K562 (cell line): ENCODE measurements around the gene TUT1. TPM values are rescaled to one million over a fixed set of nuclear protein-coding genes. Genes with fewer than 3 reads are reported as not detected.
"Not testable (repeated sequence)": the region's sequence is repeated elsewhere in the genome, so short reads cannot be mapped to it uniquely, and the experiment has no call there.

ENCODE experiments used
- ATAC-seq: fragments of 200-7000 bp; cut with Tn5 transposase; 3 replicates; pipeline ENCODE4 v1.9.1; 2020; ENCODE audit warnings: moderate library complexity
- BruUV-seq: library from RNA; stranded (reverse); fragments of 400-500 nt; replicated peaks from 2 replicates; lab custom pipeline; 2021; lab: Mats Ljungman, UMichigan
- CTCF ChIA-PET: fragments of 300-600 bp; formaldehyde crosslinking; extraction: SDS; loops from one replicate; lab custom pipeline; 2021; ENCODE audit warnings: low intra/inter-chr PET ratio; lab: Yijun Ruan, JAX
- POLR2A ChIA-PET: fragments of 300-600, 350-650 bp; sonication (Branson Sonifier 250); formaldehyde crosslinking; extraction: SDS; loops from one replicate; lab custom pipeline; 2021; ENCODE audit warnings: antibody characterized with exemption, inconsistent platforms; lab: Yijun Ruan, JAX
- DNase-seq, 4 experiments: peaks; one replicate each; pipeline versions ENCODE4 v3.0.0 to v3.0.0-alpha.2; 2011 to 2018; ENCODE audit warnings: low spot score in 3 of 4, mixed read lengths in 3 of 4; ENCODE audit errors: extremely low read depth in 1 of 4
- FAIRE-seq: peaks from 2 replicates; lab custom pipeline; 2011; peaks lifted over from hg19 to GRCh38; lab: Jason Lieb, UNC
- H2AFZ ChIP-seq: 2 replicates; pipeline ENCODE4 v1.6.0; 2011; ENCODE audit warnings: low read depth, low read length, control low read depth, inconsistent platforms
- H3K27ac ChIP-seq: fragments of 200-600 bp; 3 replicates; pipeline ENCODE4 v1.8.0; 2011; ENCODE audit warnings: low read depth, mild to moderate bottlenecking, control low read depth, inconsistent platforms, low read length, moderate library complexity, mixed read lengths; ENCODE audit errors: extremely low read depth
- H3K27me3 ChIP-seq, 2 experiments: fragments of 300-600 bp in 1 of 2; 2 replicates in 1 of 2; 3 replicates in 1 of 2; pipeline versions ENCODE4 v1.6.0 to v1.8.0; 2011; ENCODE audit warnings: inconsistent platforms in 2 of 2, low read length in 2 of 2, mild to moderate bottlenecking in 1 of 2, mixed read lengths in 1 of 2, moderate library complexity in 1 of 2; ENCODE audit not compliant: control insufficient read depth in 2 of 2, insufficient read depth in 2 of 2
- H3K36me3 ChIP-seq: fragments of 300-600 bp; 3 replicates; pipeline ENCODE4 v1.8.0; 2011; ENCODE audit warnings: mild to moderate bottlenecking, low read length, inconsistent platforms; ENCODE audit not compliant: control insufficient read depth, insufficient read depth
- H3K4me1 ChIP-seq, 2 experiments: fragments of 200-600 bp in 1 of 2; replicated peaks in 1 of 2; 2 replicates in 1 of 2; 3 replicates in 1 of 2; pipeline versions ENCODE4 v1.5.1 to v1.8.0; 2011; ENCODE audit warnings: inconsistent platforms in 2 of 2, low read length in 2 of 2, mild to moderate bottlenecking in 1 of 2, mixed read lengths in 1 of 2, moderate library complexity in 1 of 2; ENCODE audit not compliant: control insufficient read depth in 2 of 2, insufficient read depth in 2 of 2
- H3K4me2 ChIP-seq: 2 replicates; pipeline ENCODE4 v1.6.1; 2011; ENCODE audit warnings: low read length, control low read depth, inconsistent platforms, mixed read lengths; ENCODE audit not compliant: insufficient read depth
- H3K4me3 ChIP-seq: fragments of 200-600 bp; sonication (generic), shearing (Covaris generic); 2 replicates; pipeline ENCODE4 v1.5.1; 2016; ENCODE audit warnings: control low read depth, inconsistent platforms
- H3K79me2 ChIP-seq: fragments of 200-600 bp; 3 replicates; pipeline ENCODE4 v1.8.0; 2011; ENCODE audit warnings: low read length, inconsistent platforms; ENCODE audit not compliant: control insufficient read depth, insufficient read depth
- H3K9ac ChIP-seq, 2 experiments: 2 replicates each; pipeline versions ENCODE4 v1.6.0 to v1.6.1; 2011; ENCODE audit warnings: low read depth in 2 of 2, low read length in 2 of 2, control low read depth in 1 of 2, inconsistent platforms in 1 of 2, mild to moderate bottlenecking in 1 of 2, mixed read lengths in 1 of 2; ENCODE audit not compliant: insufficient read depth in 1 of 2
- H3K9me1 ChIP-seq: one replicate; pipeline ENCODE4 v1.6.0; 2011; ENCODE audit warnings: inconsistent platforms, mild to moderate bottlenecking, low read length, moderate library complexity; ENCODE audit not compliant: control insufficient read depth, insufficient read depth
- H3K9me3 ChIP-seq: replicated peaks from 2 replicates; pipeline ENCODE4 v1.5.1; 2011; ENCODE audit warnings: low read depth, low read length, inconsistent platforms; ENCODE audit not compliant: control insufficient read depth, insufficient read depth
- H4K20me1 ChIP-seq: replicated peaks from 2 replicates; pipeline ENCODE4 v1.6.1; 2011; ENCODE audit warnings: low read length, inconsistent platforms, mixed read lengths; ENCODE audit not compliant: control insufficient read depth, insufficient read depth
- CBFB ChIP-seq: sonication (generic); formaldehyde crosslinking; IDR thresholded peaks from 2 replicates; pipeline ENCODE4 v1.4.0; 2020; ENCODE audit warnings: mild to moderate bottlenecking, missing genetic modification reagents
- HDGF ChIP-seq: fragments of 450-650 bp; IDR thresholded peaks from 2 replicates; pipeline ENCODE4 v1.6.1; 2016
- MYC ChIP-seq, 2 experiments: fragments of 250-450 bp in 1 of 2; sonication (Bioruptor Pico) in 1 of 2; IDR thresholded peaks; 2 replicates each; pipeline versions ENCODE4 v1.5.1 to v1.6.1; 2012 to 2021; ENCODE audit warnings: low read depth in 2 of 2, borderline replicate concordance in 1 of 2, improper control_type of control experiment in 1 of 2, low read length in 1 of 2, mild to moderate bottlenecking in 1 of 2, moderate library complexity in 1 of 2
- POLR2G ChIP-seq: fragments of 200-400 bp; formaldehyde crosslinking; IDR thresholded peaks from 2 replicates; pipeline ENCODE4 v1.6.1; 2017; ENCODE audit warnings: low read depth, mild to moderate bottlenecking, antibody characterized with exemption, low read length, moderate library complexity
- RBFOX2 ChIP-seq: fragments of 200-400 bp; formaldehyde crosslinking; IDR thresholded peaks from 2 replicates; pipeline ENCODE4 v1.6.1; 2017; ENCODE audit warnings: low read depth, mild to moderate bottlenecking, low read length, moderate library complexity
- WGBS: fragments of 100-300 bp; shearing (Covaris generic); methylation state at CpG from one replicate; pipeline ENCODE4 v1.1.6; 2016; ENCODE audit warnings: low coverage, mixed read lengths; ENCODE audit not compliant: insufficient coverage; ENCODE audit errors: missing lambda C conversion rate; 5-methylcytosine and 5-hydroxymethylcytosine counted together
- in situ Hi-C: fragments of 300-500 bp; cut with MboI; formaldehyde crosslinking; loops from 4 replicates; pipeline ENCODE4 v1.15.0; 2018; ENCODE audit warnings: inconsistent platforms, mixed read lengths
- intact Hi-C: fragments of 100-400 bp; cut with micrococcal nuclease; formaldehyde crosslinking; loops from 2 replicates; pipeline ENCODE4 v1.14.2; 2022
- polyA plus RNA-seq, 8 experiments: library from polyadenylated mRNA; depleted of rRNA in 4 of 8; stranded (reverse) in 5 of 8; unstranded in 3 of 8; fragments of >200 nt; fragmentation: Nextera tagmentation in 2 of 8; fragmentation: Illumina TruSeq in 1 of 8; extraction: Ambion mirVana in 2 of 8; extraction: Trizol in 1 of 8; gene quantifications; 2 replicates each; pipeline versions ENCODE4 v1.2.1 to v1.2.3, GENCODE V29; 2011 to 2014; ENCODE audit warnings: inconsistent platforms in 1 of 8, missing spikeins in 1 of 8
- total RNA-seq, 7 experiments: library from RNA; depleted of rRNA in 6 of 7; stranded (reverse); fragments of >200 nt in 6 of 7; fragmentation: Illumina TruSeq in 2 of 7; extraction: Trizol in 2 of 7; gene quantifications; 2 replicates each; pipeline versions ENCODE4 v1.2.1 to v1.2.3, GENCODE V29; 2011 to 2021; ENCODE audit warnings: low replicate concordance in 1 of 7

TUT1 gene
- total and polyA plus RNA-seq, 9 of the 15 experiments (the other 6 are each of a cell fraction or from before 2014, with no cell fraction given): 0.66 to 44.3 (median 15.7) TPM

- ATAC-seq, POLR2A ChIA-PET, in situ Hi-C loops, DNase-seq, H3K27me3 ChIP-seq, BruUV-seq, H2AFZ ChIP-seq, FAIRE-seq, H3K4me3 ChIP-seq, H3K9me3 ChIP-seq, H3K27ac ChIP-seq, H4K20me1 ChIP-seq, H3K9me1 ChIP-seq, H3K4me2 ChIP-seq, CTCF ChIA-PET, intact Hi-C loops: not testable (repeated sequence)
- TF ChIP-seq POLR2G (peak; percentile 65), RBFOX2 (peak; percentile 48)
- H3K9ac ChIP-seq: 0 out of 4 replicates have a peak overlapping the region, but pooled peaks of 1 of the 2 experiments have one; percentile 19
- WGBS: 100% methylated on average over 4 of the region's 14 CpGs
- H3K4me1 ChIP-seq: peaks cover 24 to 49% of the 10 kb centered on the region in 2 experiments; a peak in 4 of 5 replicates
- H3K36me3 ChIP-seq: peaks cover 34% of the 10 kb centered on the region
- H3K79me2 ChIP-seq: peaks cover 22% of the 10 kb centered on the region
Measured at GRCh38 chr11:62616957-62617356, 25.6 kb upstream of the TUT1 start.

- peak overlapping the region in 1 of 2 experiments; percentile 65; a peak in 1 of 4 replicates for H3K9ac ChIP-seq
- no peak overlapping the region for H3K4me2 ChIP-seq
- intact Hi-C loops: no loop called here
- WGBS: 95% methylated on average over 5 of the region's 7 CpGs
- H3K27me3 ChIP-seq: no peaks in the 10 kb centered on the region
- FAIRE-seq (no peak), DNase-seq (no peak), ATAC-seq (no peak)
- peaks cover 28 to 56% of the 10 kb centered on the region in 2 experiments for H3K4me1 ChIP-seq
- H3K9me3 ChIP-seq: no peaks in the 10 kb centered on the region
- TF ChIP-seq MYC (IDR thresholded peaks at IDR 0.05; ENCODE audit: low read depth, low read length): no peak
- no peak for TF ChIP-seq MYC (CRISPR knock-in tag; IDR thresholded peaks at IDR 0.05; ENCODE audit: borderline replicate concordance, low read depth)
- TF ChIP-seq HDGF: no peak
- TF ChIP-seq CBFB: no peak
- TF ChIP-seq POLR2G: peak; percentile 61
- peaks cover 38% of the 10 kb centered on the region for H3K36me3 ChIP-seq
- H3K27ac ChIP-seq: no peak overlapping the region; the same call in 2 of the 3 replicates
- peaks cover 2% of the 10 kb centered on the region for H3K9me1 ChIP-seq
- no peak overlapping the region for H2AFZ ChIP-seq
- H4K20me1 ChIP-seq: 0 out of 2 replicates have a peak, but pooled peaks cover 5% of the 10 kb centered on the region
- H3K79me2 ChIP-seq: peaks cover 26% of the 10 kb centered on the region
- POLR2A ChIA-PET: interaction anchor here (0.5 to 2.2 kb wide), 6 partner anchors 9 to 184 kb away, joined by 3 to 11 read pairs (median 3); partner anchors contain the start of genes MTA2 and TUT1
- no TSS peak for BruUV-seq
- CTCF ChIA-PET: no interaction called here
- no peak overlapping the region for H3K4me3 ChIP-seq
- in situ Hi-C loops: no loop called here
Measured at GRCh38 chr11:62615521-62615920, 24.2 kb upstream of the TUT1 start.
